ENCODE data around the gene SCN8A.

SCN8A gene

GRCh38 chr12:51773145-51773869, 182.3 kb downstream of the SCN8A start:
- in situ Hi-C loops (cut with MboI; ENCODE audit: low pct_unique_long_range_greater_than_20kb, low sequenced_read_pairs, unreplicated experiment), result no loop called here
- no peak for DNase-seq (ENCODE audit: low spot score)
- no peak for TF ChIP-seq CTCF (IDR thresholded peaks at IDR 0.05; ENCODE audit: extremely low read depth, insufficient read depth, missing control alignments)

- in situ Hi-C loops (cut with MboI; ENCODE audit: low pct_unique_long_range_greater_than_20kb, low sequenced_read_pairs, unreplicated experiment), result no loop called here
- DNase-seq (ENCODE audit: low spot score), result no peak
- TF ChIP-seq CTCF (IDR thresholded peaks at IDR 0.05; ENCODE audit: extremely low read depth, insufficient read depth, missing control alignments), result no peak
Observed at GRCh38 chr12:51774933-51775332, 183.9 kb downstream of the SCN8A start.

- in situ Hi-C loops (cut with MboI; ENCODE audit: low pct_unique_long_range_greater_than_20kb, low sequenced_read_pairs, unreplicated experiment), result no loop called here
- TF ChIP-seq CTCF (IDR thresholded peaks at IDR 0.05; ENCODE audit: extremely low read depth, insufficient read depth, missing control alignments), result no peak
- no peak for DNase-seq (ENCODE audit: low spot score)
Observed at GRCh38 chr12:51777457-51777856, 186.4 kb downstream of the SCN8A start.

GRCh38 chr12:51777973-51778372, 186.9 kb downstream of the SCN8A start:
- no peak for DNase-seq (ENCODE audit: low spot score)
- in situ Hi-C loops (cut with MboI; ENCODE audit: low pct_unique_long_range_greater_than_20kb, low sequenced_read_pairs, unreplicated experiment), result no loop called here
- TF ChIP-seq CTCF (IDR thresholded peaks at IDR 0.05; ENCODE audit: extremely low read depth, insufficient read depth, missing control alignments), result no peak

GRCh38 chr12:51779876-51780275, 188.8 kb downstream of the SCN8A start:
- in situ Hi-C loops (cut with MboI; ENCODE audit: low pct_unique_long_range_greater_than_20kb, low sequenced_read_pairs, unreplicated experiment), result no loop called here
- no peak for TF ChIP-seq CTCF (IDR thresholded peaks at IDR 0.05; ENCODE audit: extremely low read depth, insufficient read depth, missing control alignments)
- DNase-seq (ENCODE audit: low spot score), result no peak

- no peak for DNase-seq (ENCODE audit: low spot score)
- in situ Hi-C loops (cut with MboI; ENCODE audit: low pct_unique_long_range_greater_than_20kb, low sequenced_read_pairs, unreplicated experiment), result no loop called here
- no peak for TF ChIP-seq CTCF (IDR thresholded peaks at IDR 0.05; ENCODE audit: extremely low read depth, insufficient read depth, missing control alignments)
Observed at GRCh38 chr12:51784688-51785087, 193.7 kb downstream of the SCN8A start.
